Measurements from ENCODE around the gene DLX6. TPM values are rescaled to one million over a fixed set of nuclear protein-coding genes. Genes with fewer than 3 reads are reported as not detected.

DLX6 gene
- total RNA-seq, 1 experiment from 2014 or later = not detected

GRCh38 chr7:96970739-96971138 lies 34.6 kb upstream of the DLX6 start:
- no peak for DNase-seq (ENCODE audit: low read depth, low spot score)
- Histone ChIP-seq H4K20me1 (ENCODE audit: insufficient read depth) (no peaks in the 10 kb centered on the region), H3K4me3 (replicated peaks in 1 of 2; ENCODE audit: low read depth in 1 of 2, low read length in 2 of 2) (no peak overlapping the region), H3K27me3 (ENCODE audit: insufficient read depth, low read length) (peaks cover 54% of the 10 kb centered on the region), H3K27ac (ENCODE audit: low read depth, low read length) (no peak overlapping the region), H3K36me3 (ENCODE audit: control insufficient read depth in 1 of 2, insufficient read depth in 2 of 2, low read length in 2 of 2) (no peaks in the 10 kb centered on the region), H3K9me2 (ENCODE audit: insufficient read depth) (no peaks in the 10 kb centered on the region), H3K4me2 (ENCODE audit: low read length) (no peak overlapping the region), H3K4me1 (ENCODE audit: control insufficient read depth in 1 of 2, insufficient read depth in 2 of 2, low read length in 2 of 2) (no peaks in the 10 kb centered on the region), H3K9me3 (ENCODE audit: control insufficient read depth in 1 of 2, insufficient read depth in 1 of 2, low read depth in 1 of 2, low read length in 2 of 2) (no peaks in the 10 kb centered on the region), H3K9ac (ENCODE audit: low read length) (no peak overlapping the region), H2AFZ (ENCODE audit: low read depth, low read length, poor library complexity, severe bottlenecking) (no peak overlapping the region), H3K79me2 (ENCODE audit: insufficient read depth, low read length) (no peaks in the 10 kb centered on the region)
- intact Hi-C loops (cut with micrococcal nuclease) = no loop called here
- POLR2A ChIA-PET = no interaction called here
- no peak for ATAC-seq
- no TSS peak for BruUV-seq (replicated peaks)
- RAD21 ChIA-PET (ENCODE audit: low non-redundant PET in 1 of 2, low total read pairs in 2 of 2, uncharacterized antibody in 2 of 2, unreplicated experiment in 2 of 2) = no interaction called here
- CTCF ChIA-PET = no interaction called here
- no peak for TF ChIP-seq EZH2phosphoT487 (IDR thresholded peaks at IDR 0.05; ENCODE audit: borderline replicate concordance)
- no peak for TF ChIP-seq ELF1 (IDR thresholded peaks at IDR 0.05; ENCODE audit: borderline replicate concordance, low read depth)
- TF ChIP-seq POLR2AphosphoS5 (IDR thresholded peaks at IDR 0.05; ENCODE audit: low read depth, low read length) = no peak
- TF ChIP-seq POLR2A (IDR thresholded peaks at IDR 0.05; ENCODE audit: borderline replicate concordance, extremely low read depth, insufficient read depth, insufficient read length) = no peak

GRCh38 chr7:96973986-96974385 lies 31.4 kb upstream of the DLX6 start:
- H2AFZ ChIP-seq (ENCODE audit: low read depth, low read length, poor library complexity, severe bottlenecking) = no peak overlapping the region
- intact Hi-C loops (cut with micrococcal nuclease) = no loop called here
- DNase-seq (ENCODE audit: low read depth, low spot score) (no peak), ATAC-seq (no peak)
- H3K9ac ChIP-seq (ENCODE audit: low read length) = no peak overlapping the region
- H3K9me2 ChIP-seq (ENCODE audit: insufficient read depth) = no peaks in the 10 kb centered on the region
- no peak overlapping the region for H3K4me2 ChIP-seq (ENCODE audit: low read length)
- BruUV-seq (replicated peaks) = no TSS peak
- CTCF ChIA-PET = no interaction called here
- H3K27ac ChIP-seq (ENCODE audit: low read depth, low read length) = no peak overlapping the region
- peaks cover 60% of the 10 kb centered on the region for H3K27me3 ChIP-seq (ENCODE audit: insufficient read depth, low read length)
- no peaks in the 10 kb centered on the region for H3K36me3 ChIP-seq (ENCODE audit: control insufficient read depth in 1 of 2, insufficient read depth in 2 of 2, low read length in 2 of 2)
- H3K79me2 ChIP-seq (ENCODE audit: insufficient read depth, low read length) = no peaks in the 10 kb centered on the region
- POLR2A ChIA-PET = no interaction called here
- H3K4me1 ChIP-seq (ENCODE audit: control insufficient read depth in 1 of 2, insufficient read depth in 2 of 2, low read length in 2 of 2) = no peaks in the 10 kb centered on the region
- H3K4me3 ChIP-seq (replicated peaks in 1 of 2; ENCODE audit: low read depth in 1 of 2, low read length in 2 of 2) = no peak overlapping the region
- no peak for TF ChIP-seq SRF (IDR thresholded peaks at IDR 0.05; ENCODE audit: low read depth)
- TF ChIP-seq CEBPB (IDR thresholded peaks at IDR 0.05; ENCODE audit: low read depth) = no peak
- TF ChIP-seq CTCF (IDR thresholded peaks at IDR 0.05 in 2 of 3, conservative IDR thresholded peaks at IDR 0.05 in 1 of 3; ENCODE audit: borderline replicate concordance in 1 of 3, insufficient read depth in 1 of 3, low read depth in 2 of 3, low read length in 2 of 3) = no peak
- no peak for TF ChIP-seq EGR1 (IDR thresholded peaks at IDR 0.05; ENCODE audit: low read depth)
- no peak for TF ChIP-seq POLR2A (IDR thresholded peaks at IDR 0.05; ENCODE audit: borderline replicate concordance, extremely low read depth, insufficient read depth, insufficient read length)
- H4K20me1 ChIP-seq (ENCODE audit: insufficient read depth) = no peaks in the 10 kb centered on the region
- RAD21 ChIA-PET (ENCODE audit: low non-redundant PET in 1 of 2, low total read pairs in 2 of 2, uncharacterized antibody in 2 of 2, unreplicated experiment in 2 of 2) = no interaction called here
- H3K9me3 ChIP-seq (ENCODE audit: control insufficient read depth in 1 of 2, insufficient read depth in 1 of 2, low read depth in 1 of 2, low read length in 2 of 2) = no peaks in the 10 kb centered on the region
